H9 (cell line): ENCODE measurements around the gene SNX27. TPM values are rescaled to one million over a fixed set of nuclear protein-coding genes. Genes with fewer than 3 reads are reported as not detected.

Experiments used
- DNase-seq: peaks from one replicate; pipeline ENCODE4 v3.0.0-alpha.2; 2017
- H2AFZ ChIP-seq: one replicate; pipeline ENCODE4 v1.6.1; 2013; ENCODE audit warnings: mild to moderate bottlenecking, low read length, control low read depth, moderate library complexity
- H2AK5ac ChIP-seq: 2 replicates; pipeline ENCODE4 v1.6.1; 2013; ENCODE audit warnings: low read length, control low read depth, mixed read lengths; ENCODE audit not compliant: insufficient read length
- H2BK120ac ChIP-seq: one replicate; pipeline ENCODE4 v1.6.1; 2013; ENCODE audit warnings: low read depth, mild to moderate bottlenecking, low read length, control low read depth, inconsistent platforms; ENCODE audit not compliant: poor library complexity, severe bottlenecking
- H2BK12ac ChIP-seq: 2 replicates; pipeline ENCODE4 v1.6.1; 2013; ENCODE audit warnings: low read length, control low read depth, mixed read lengths, low read depth; ENCODE audit not compliant: insufficient read length
- H2BK15ac ChIP-seq: 2 replicates; pipeline ENCODE4 v1.6.1; 2013; ENCODE audit warnings: low read depth, low read length, control low read depth
- H2BK20ac ChIP-seq: one replicate; pipeline ENCODE4 v1.6.1; 2013; ENCODE audit warnings: low read depth, mild to moderate bottlenecking, low read length, control low read depth, inconsistent platforms; ENCODE audit not compliant: poor library complexity, severe bottlenecking
- H2BK5ac ChIP-seq: 2 replicates; pipeline ENCODE4 v1.6.1; 2013; ENCODE audit warnings: low read length, control low read depth, mixed read lengths; ENCODE audit not compliant: insufficient read length
- H3K14ac ChIP-seq: 2 replicates; pipeline ENCODE4 v1.6.1; 2013; ENCODE audit warnings: low read length, control low read depth; ENCODE audit not compliant: insufficient read depth
- H3K18ac ChIP-seq: 2 replicates; pipeline ENCODE4 v1.6.1; 2013; ENCODE audit warnings: low read depth, mild to moderate bottlenecking, mixed read lengths, low read length, control low read depth; ENCODE audit not compliant: insufficient read length
- H3K23ac ChIP-seq: 2 replicates; pipeline ENCODE4 v1.6.1; 2013; ENCODE audit warnings: low read length, control low read depth, mixed read lengths, low read depth; ENCODE audit not compliant: insufficient read length
- H3K23me2 ChIP-seq: 2 replicates; pipeline ENCODE4 v1.6.1; 2013; ENCODE audit warnings: low read depth, mild to moderate bottlenecking, mixed read lengths, low read length, control low read depth; ENCODE audit not compliant: insufficient read length, poor library complexity, severe bottlenecking
- H3K27ac ChIP-seq: 2 replicates; pipeline ENCODE4 v1.5.1; 2013; ENCODE audit warnings: low read length, control low read depth, mixed read lengths, low read depth; ENCODE audit not compliant: insufficient read length
- H3K27me3 ChIP-seq: 2 replicates; pipeline ENCODE4 v1.6.1; 2013; ENCODE audit warnings: low read length, control low read depth, inconsistent platforms; ENCODE audit not compliant: insufficient read depth
- H3K4ac ChIP-seq: 2 replicates; pipeline ENCODE4 v1.6.1; 2013; ENCODE audit warnings: low read depth, mild to moderate bottlenecking, control low read depth, inconsistent platforms, low read length, moderate library complexity
- H3K4me1 ChIP-seq: 2 replicates; pipeline ENCODE4 v1.6.1; 2013; ENCODE audit warnings: low read length, control low read depth, inconsistent platforms; ENCODE audit not compliant: insufficient read depth
- H3K4me2 ChIP-seq: 2 replicates; pipeline ENCODE4 v1.6.1; 2013; ENCODE audit warnings: low read length, control low read depth, mixed read lengths; ENCODE audit not compliant: insufficient read length, insufficient read depth
- H3K56ac ChIP-seq: 2 replicates; pipeline ENCODE4 v1.6.1; 2013; ENCODE audit warnings: low read depth, mild to moderate bottlenecking, mixed read lengths, low read length, control low read depth; ENCODE audit not compliant: insufficient read length
- H3K79me1 ChIP-seq: 2 replicates; pipeline ENCODE4 v1.6.1; 2013; ENCODE audit warnings: low read depth, mild to moderate bottlenecking, moderate library complexity, low read length, control low read depth, inconsistent platforms; ENCODE audit not compliant: insufficient read depth, poor library complexity, severe bottlenecking
- H3K79me2 ChIP-seq: 2 replicates; pipeline ENCODE4 v1.6.1; 2013; ENCODE audit warnings: low read length, control low read depth, inconsistent platforms; ENCODE audit not compliant: insufficient read depth
- H3K9ac ChIP-seq: 2 replicates; pipeline ENCODE4 v1.6.1; 2013; ENCODE audit warnings: low read length, control low read depth, mixed read lengths; ENCODE audit not compliant: insufficient read length; ENCODE audit errors: extremely low read depth
- H3K9me3 ChIP-seq: one replicate; pipeline ENCODE4 v1.6.1; 2013; ENCODE audit warnings: low read depth, low read length, inconsistent platforms; ENCODE audit not compliant: control insufficient read depth
- H3T11ph ChIP-seq: one replicate; pipeline ENCODE4 v1.6.1; 2013; ENCODE audit warnings: mild to moderate bottlenecking, low read length, control low read depth, inconsistent platforms
- H4K20me1 ChIP-seq: one replicate; pipeline ENCODE4 v1.6.1; 2013; ENCODE audit not compliant: control insufficient read depth, insufficient read length, insufficient read depth
- H4K5ac ChIP-seq: 2 replicates; pipeline ENCODE4 v1.6.1; 2013; ENCODE audit warnings: low read depth, mild to moderate bottlenecking, mixed read lengths, low read length, control low read depth; ENCODE audit not compliant: insufficient read length
- H4K8ac ChIP-seq: replicated peaks from 2 replicates; pipeline ENCODE4 v1.6.1; 2013; ENCODE audit warnings: low read length, control low read depth, mixed read lengths, low read depth; ENCODE audit not compliant: insufficient read length
- H4K91ac ChIP-seq: 2 replicates; pipeline ENCODE4 v1.6.1; 2013; ENCODE audit warnings: low read depth, mild to moderate bottlenecking, moderate library complexity, mixed read lengths, low read length, control low read depth; ENCODE audit not compliant: insufficient read length
- H3K27ac Mint-ChIP-seq, 3 experiments: 2 replicates in 2 of 3; 3 replicates in 1 of 3; pipeline ENCODE4 v1.8.0; 2020 to 2021; ENCODE audit warnings: mixed read lengths in 3 of 3, mild to moderate bottlenecking in 1 of 3, moderate library complexity in 1 of 3
- H3K27me3 Mint-ChIP-seq: 2 replicates; pipeline ENCODE4 v1.8.0; 2021; ENCODE audit warnings: low read depth, mild to moderate bottlenecking, moderate library complexity, mixed read lengths
- H3K36me3 Mint-ChIP-seq, 3 experiments: 2 replicates in 2 of 3; 3 replicates in 1 of 3; pipeline ENCODE4 v1.8.0; 2020 to 2021; ENCODE audit warnings: low read depth in 3 of 3, mixed read lengths in 3 of 3; ENCODE audit not compliant: insufficient read depth in 1 of 3
- H3K4me1 Mint-ChIP-seq, 2 experiments: 2 replicates each; pipeline ENCODE4 v1.8.0; 2020; ENCODE audit warnings: mixed read lengths in 2 of 2
- H3K4me3 Mint-ChIP-seq, 2 experiments: 2 replicates in 1 of 2; 3 replicates in 1 of 2; pipeline ENCODE4 v1.8.0; 2020 to 2021; ENCODE audit warnings: mild to moderate bottlenecking in 2 of 2, mixed read lengths in 2 of 2, moderate library complexity in 1 of 2
- H3K9me3 Mint-ChIP-seq, 2 experiments: 2 replicates in 1 of 2; 3 replicates in 1 of 2; pipeline ENCODE4 v1.8.0; 2020; ENCODE audit warnings: mild to moderate bottlenecking in 2 of 2, mixed read lengths in 2 of 2, moderate library complexity in 1 of 2
- WGBS: extraction: QIAGEN DNeasy Blood & Tissue Kit; methylation state at CpG from one replicate; pipeline ENCODE4 v1.1.7; 2013; ENCODE audit warnings: missing lambda C conversion rate, low lambda C conversion rate, mixed read lengths; ENCODE audit not compliant: insufficient read length; ENCODE audit errors: extremely low coverage; 5-methylcytosine and 5-hydroxymethylcytosine counted together
- total RNA-seq: library from RNA; stranded (reverse); gene quantifications from 2 replicates; pipeline ENCODE4 v1.2.1, GENCODE V29; 2021
- TF ChIP-seq, protein P1 (sequence below): fragments of 200-600 bp; sonication (generic); conservative IDR thresholded peaks from 3 replicates; pipeline ENCODE4 v1.8.0; 2021; ENCODE audit warnings: antibody characterized with exemption, mild to moderate bottlenecking

SNX27 gene
- total RNA-seq, 1 experiment from 2014 or later, result 48.9 TPM

DNA sequence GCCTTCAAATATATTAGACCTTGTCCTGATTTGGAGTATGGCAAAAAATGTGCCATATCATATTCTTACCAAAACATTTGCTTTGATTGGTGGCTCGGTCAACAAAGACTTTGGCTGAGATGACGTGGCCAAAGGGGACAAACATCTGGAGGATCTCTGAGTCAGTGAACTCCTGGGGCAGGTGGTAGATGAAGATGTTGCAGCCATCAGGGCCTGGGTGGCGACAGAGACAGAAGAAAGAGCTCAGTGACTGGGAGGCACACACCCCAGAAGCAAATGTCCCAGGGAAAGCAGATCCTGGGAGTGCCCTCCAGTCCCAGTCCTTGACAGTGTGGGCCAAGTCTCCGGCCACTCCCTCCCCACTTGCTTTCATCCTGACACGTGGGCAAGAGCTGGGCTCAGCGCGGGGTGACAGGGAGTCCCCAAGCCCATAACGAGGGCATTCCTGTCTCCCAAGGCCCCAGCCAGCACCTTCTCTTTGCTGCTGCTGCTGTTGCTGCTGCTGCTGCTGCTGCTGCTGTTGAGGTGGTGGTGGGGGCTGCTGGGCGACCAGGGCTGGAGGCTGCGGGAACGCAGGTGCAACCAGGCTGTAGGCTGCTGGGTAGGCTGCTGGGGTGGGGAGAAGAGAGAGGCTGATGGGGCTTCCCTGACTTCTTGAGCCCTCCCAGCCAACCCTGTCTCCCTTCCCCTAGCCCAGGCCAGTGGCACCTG, 94.1 kb downstream of the SNX27 start:
- Histone ChIP-seq H3K27ac (no peak overlapping the region), H2BK120ac (no peak overlapping the region), H3K4ac (no peak overlapping the region), H3K79me1 (no peaks in the 10 kb centered on the region), H4K5ac (no peak overlapping the region), H3K4me2 (no peak overlapping the region), H2BK12ac (no peak overlapping the region), H3K23me2 (no peaks in the 10 kb centered on the region), H3K18ac (no peak overlapping the region), H2AFZ (no peak overlapping the region), H3K14ac (no peak overlapping the region), H3K56ac (no peak overlapping the region), H3T11ph (no peak overlapping the region), H3K27me3 (no peaks in the 10 kb centered on the region), H2BK20ac (no peak overlapping the region), H4K91ac (no peak overlapping the region), H2AK5ac (no peak overlapping the region), H3K9me3 (no peaks in the 10 kb centered on the region), H3K9ac (no peak overlapping the region), H3K4me1 (no peaks in the 10 kb centered on the region), H2BK15ac (no peak overlapping the region), H3K79me2 (no peaks in the 10 kb centered on the region), H4K8ac (no peak overlapping the region), H2BK5ac (no peak overlapping the region), H4K20me1 (no peaks in the 10 kb centered on the region), H3K23ac (no peak overlapping the region)
- Mint-ChIP-seq H3K27ac (peak overlapping the region in 1 of 3 experiments; percentile 32; a peak in 1 of 7 replicates), H3K27me3 (no peaks in the 10 kb centered on the region), H3K36me3 (peaks cover 0 to 6% (median 2%) of the 10 kb centered on the region in 3 experiments; a peak in 5 of 7 replicates), H3K9me3 (no peaks in the 10 kb centered on the region), H3K4me1 (peaks cover 7 to 17% of the 10 kb centered on the region in 2 experiments), H3K4me3 (no peak overlapping the region)
- no CpG with 5 or more reads among the region's 11 CpGs for WGBS
- TF ChIP-seq, protein P1, sequence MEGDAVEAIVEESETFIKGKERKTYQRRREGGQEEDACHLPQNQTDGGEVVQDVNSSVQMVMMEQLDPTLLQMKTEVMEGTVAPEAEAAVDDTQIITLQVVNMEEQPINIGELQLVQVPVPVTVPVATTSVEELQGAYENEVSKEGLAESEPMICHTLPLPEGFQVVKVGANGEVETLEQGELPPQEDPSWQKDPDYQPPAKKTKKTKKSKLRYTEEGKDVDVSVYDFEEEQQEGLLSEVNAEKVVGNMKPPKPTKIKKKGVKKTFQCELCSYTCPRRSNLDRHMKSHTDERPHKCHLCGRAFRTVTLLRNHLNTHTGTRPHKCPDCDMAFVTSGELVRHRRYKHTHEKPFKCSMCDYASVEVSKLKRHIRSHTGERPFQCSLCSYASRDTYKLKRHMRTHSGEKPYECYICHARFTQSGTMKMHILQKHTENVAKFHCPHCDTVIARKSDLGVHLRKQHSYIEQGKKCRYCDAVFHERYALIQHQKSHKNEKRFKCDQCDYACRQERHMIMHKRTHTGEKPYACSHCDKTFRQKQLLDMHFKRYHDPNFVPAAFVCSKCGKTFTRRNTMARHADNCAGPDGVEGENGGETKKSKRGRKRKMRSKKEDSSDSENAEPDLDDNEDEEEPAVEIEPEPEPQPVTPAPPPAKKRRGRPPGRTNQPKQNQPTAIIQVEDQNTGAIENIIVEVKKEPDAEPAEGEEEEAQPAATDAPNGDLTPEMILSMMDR, result no peak
- no peak for DNase-seq
